CD14-positive monocyte (primary cell): ENCODE results near the gene EVL. TPM values are rescaled to one million over a fixed set of nuclear protein-coding genes. Genes with fewer than 3 reads are reported as not detected.

Experiments
- DNase-seq, 3 donors: peaks; one replicate each; pipeline ENCODE4 v3.0.0-alpha.2; 2011 to 2022
- H2AFZ ChIP-seq: 2 replicates; pipeline ENCODE4 v1.6.0; 2012; ENCODE audit warnings: mild to moderate bottlenecking, low read depth, low read length, inconsistent platforms; ENCODE audit not compliant: insufficient read depth, poor library complexity, severe bottlenecking
- H3K27ac ChIP-seq, 2 donors: 1 replicate in 1 of 2; 2 replicates in 1 of 2; pipeline ENCODE4 v1.5.1; 2012 to 2013; ENCODE audit warnings: low read length in 2 of 2, control low read depth in 1 of 2, inconsistent platforms in 1 of 2, low read depth in 1 of 2, mild to moderate bottlenecking in 1 of 2
- H3K27me3 ChIP-seq, 2 donors: one replicate each; pipeline versions ENCODE4 v1.6.0 to v1.6.1; 2011 to 2013; ENCODE audit warnings: low read length in 2 of 2; ENCODE audit not compliant: control insufficient read depth in 2 of 2, insufficient read depth in 2 of 2
- H3K36me3 ChIP-seq, 2 donors: replicated peaks in 1 of 2; 1 replicate in 1 of 2; 2 replicates in 1 of 2; pipeline versions ENCODE4 v1.5.1 to v1.6.1; 2012 to 2013; ENCODE audit warnings: low read length in 2 of 2, control low read depth in 1 of 2, inconsistent platforms in 1 of 2, mild to moderate bottlenecking in 1 of 2; ENCODE audit not compliant: insufficient read depth in 2 of 2, control insufficient read depth in 1 of 2
- H3K4me1 ChIP-seq, 2 donors: 1 replicate in 1 of 2; 2 replicates in 1 of 2; pipeline versions ENCODE4 v1.5.1 to v1.6.1; 2012 to 2013; ENCODE audit warnings: low read length in 2 of 2, control low read depth in 1 of 2, inconsistent platforms in 1 of 2, mild to moderate bottlenecking in 1 of 2, moderate library complexity in 1 of 2; ENCODE audit not compliant: insufficient read depth in 2 of 2, control insufficient read depth in 1 of 2
- H3K4me2 ChIP-seq: replicated peaks from 2 replicates; pipeline ENCODE3; 2012; ENCODE audit warnings: low read length, moderate library complexity, mild to moderate bottlenecking; ENCODE audit not compliant: poor library complexity, severe bottlenecking; ENCODE audit errors: extremely low read depth
- H3K4me3 ChIP-seq, 3 experiments: fragments of 200-600 bp in 1 of 3; sonication (generic) in 1 of 3; replicated peaks in 1 of 3; 1 replicate in 2 of 3; 2 replicates in 1 of 3; pipeline ENCODE4 v1.5.1; 2011 to 2013; ENCODE audit warnings: low read length in 3 of 3, mild to moderate bottlenecking in 3 of 3, control low read depth in 2 of 3, low read depth in 2 of 3, inconsistent platforms in 1 of 3, moderate library complexity in 1 of 3
- H3K79me2 ChIP-seq: 2 replicates; pipeline ENCODE4 v1.6.0; 2012; ENCODE audit warnings: mild to moderate bottlenecking, control low read depth, inconsistent platforms, low read length, moderate library complexity; ENCODE audit not compliant: insufficient read depth
- H3K9ac ChIP-seq: 2 replicates; pipeline ENCODE4 v1.6.0; 2017; ENCODE audit warnings: low read length, mild to moderate bottlenecking; ENCODE audit not compliant: insufficient read depth, poor library complexity, severe bottlenecking
- H3K9me3 ChIP-seq, 2 donors: replicated peaks in 1 of 2; 1 replicate in 1 of 2; 2 replicates in 1 of 2; pipeline versions ENCODE4 v1.5.1 to v1.6.1; 2012 to 2013; ENCODE audit warnings: low read length in 2 of 2, control low read depth in 1 of 2; ENCODE audit not compliant: control insufficient read depth in 1 of 2, insufficient read depth in 1 of 2
- H4K20me1 ChIP-seq: 2 replicates; pipeline ENCODE4 v1.6.0; 2012; ENCODE audit warnings: mild to moderate bottlenecking, low read length, control low read depth, moderate library complexity; ENCODE audit not compliant: insufficient read depth
- H3K27ac Mint-ChIP-seq, 7 donors: one replicate each; pipeline ENCODE4 v1.8.0; 2020; ENCODE audit warnings: mild to moderate bottlenecking in 7 of 7, mixed read lengths in 7 of 7, moderate library complexity in 6 of 7, inconsistent platforms in 2 of 7
- H3K27me3 Mint-ChIP-seq, 3 donors: one replicate each; pipeline ENCODE4 v1.8.0; 2021 to 2022; ENCODE audit warnings: low read depth in 3 of 3, mild to moderate bottlenecking in 3 of 3, mixed read lengths in 3 of 3, moderate library complexity in 3 of 3, inconsistent platforms in 1 of 3
- H3K36me3 Mint-ChIP-seq, 2 donors: one replicate each; pipeline ENCODE4 v1.8.0; 2020; ENCODE audit warnings: mixed read lengths in 2 of 2, inconsistent platforms in 1 of 2, mild to moderate bottlenecking in 1 of 2
- H3K4me1 Mint-ChIP-seq: one replicate; pipeline ENCODE4 v1.8.0; 2020; ENCODE audit warnings: mild to moderate bottlenecking, mixed read lengths
- H3K4me3 Mint-ChIP-seq, 2 donors: one replicate each; pipeline ENCODE4 v1.8.0; 2020; ENCODE audit warnings: mild to moderate bottlenecking in 2 of 2, mixed read lengths in 2 of 2, moderate library complexity in 1 of 2
- H3K9me3 Mint-ChIP-seq, 7 donors: one replicate each; pipeline ENCODE4 v1.8.0; 2020 to 2022; ENCODE audit warnings: mixed read lengths in 7 of 7, mild to moderate bottlenecking in 6 of 7, moderate library complexity in 6 of 7, inconsistent platforms in 2 of 7
- CTCF ChIP-seq: fragments of 200-600 bp; IDR thresholded peaks from one replicate; pipeline ENCODE4 v1.8.0; 2022; ENCODE audit warnings: antibody characterized with exemption, mild to moderate bottlenecking
- WGBS: methylation state at CpG from one replicate; pipeline ENCODE4 v1.1.5; 2013; ENCODE audit warnings: missing lambda C conversion rate; ENCODE audit not compliant: insufficient coverage; 5-methylcytosine and 5-hydroxymethylcytosine counted together
- intact Hi-C, 2 donors: fragments of 100-400 bp; cut with micrococcal nuclease; formaldehyde crosslinking; loops; one replicate each; pipeline versions ENCODE4 v1.15.0 to v1.15.1; 2023
- polyA plus RNA-seq, 3 donors: library from polyadenylated mRNA; depleted of rRNA in 1 of 3; unstranded in 2 of 3; stranded (reverse) in 1 of 3; fragments of 300-500 nt in 2 of 3; fragments of >200 nt in 1 of 3; fragmentation: Illumina TruSeq in 2 of 3; gene quantifications; 1 replicate in 2 of 3; 2 replicates in 1 of 3; pipeline ENCODE4 v1.2.3, GENCODE V29; 2012 to 2021

EVL gene
- polyA plus RNA-seq, 3 donors: 3.2 to 131 (median 6.7) TPM

DNA sequence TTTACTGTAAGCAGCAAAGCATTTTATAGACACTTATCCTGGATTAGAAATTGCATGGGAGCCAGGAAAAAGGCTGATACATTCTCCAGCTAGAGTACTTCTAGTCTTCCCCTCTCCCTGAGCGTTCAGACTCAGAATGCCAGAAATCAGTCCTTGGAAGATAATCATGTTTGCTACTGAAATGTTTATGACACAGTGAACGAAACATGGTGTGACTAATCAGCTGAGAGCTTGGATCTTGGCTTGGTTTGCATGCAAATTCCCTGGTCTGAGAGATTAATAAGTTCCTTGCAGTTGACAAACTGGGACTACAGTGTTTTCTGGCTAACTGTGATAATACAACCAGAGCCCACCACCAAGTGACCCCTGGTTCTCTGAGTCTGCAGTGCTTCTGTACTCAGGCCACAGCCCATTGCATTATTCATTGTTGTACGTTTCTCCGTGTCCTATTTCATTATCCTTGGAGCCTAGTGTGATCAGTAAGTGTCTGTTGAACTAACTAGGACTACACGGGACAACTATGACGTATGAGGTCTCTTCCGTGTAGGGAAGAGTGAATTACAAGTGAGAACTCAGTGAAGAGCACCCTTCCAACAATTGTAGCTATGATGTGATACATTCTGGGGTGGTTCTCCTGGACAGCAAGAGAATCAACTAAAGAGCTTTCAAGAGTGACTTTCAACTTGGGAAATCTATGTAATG, 34.6 kb upstream of the EVL start:
- H3K9me3 ChIP-seq: no peaks in the 10 kb centered on the region
- intact Hi-C loops: no loop called here
- H4K20me1 ChIP-seq: no peaks in the 10 kb centered on the region
- H3K27me3 Mint-ChIP-seq: peaks cover 0 to 3% (median 1%) of the 10 kb centered on the region in 3 donors
- no peaks in the 10 kb centered on the region for H3K36me3 ChIP-seq
- no peak overlapping the region for H3K4me3 ChIP-seq
- H3K9ac ChIP-seq: no peak overlapping the region
- H3K27me3 ChIP-seq: no peaks in the 10 kb centered on the region
- H3K9me3 Mint-ChIP-seq: no peaks in the 10 kb centered on the region
- H3K79me2 ChIP-seq: no peaks in the 10 kb centered on the region
- WGBS: 100% methylated on average over 4 of the region's 7 CpGs
- no peak overlapping the region for H2AFZ ChIP-seq
- no peak overlapping the region for H3K4me3 Mint-ChIP-seq
- no peak overlapping the region for H3K27ac Mint-ChIP-seq
- TF ChIP-seq CTCF: no peak
- peaks cover 11% of the 10 kb centered on the region for H3K4me1 Mint-ChIP-seq
- H3K36me3 Mint-ChIP-seq: no peaks in the 10 kb centered on the region
- no peak overlapping the region for H3K4me2 ChIP-seq
- H3K4me1 ChIP-seq: peaks cover 9 to 11% of the 10 kb centered on the region in 2 donors
- H3K27ac ChIP-seq: no peak overlapping the region
- DNase-seq: no peak

- peak overlapping the region; percentile 49 for H3K4me2 ChIP-seq
- DNase-seq: peak; percentile 35 to 64 (median 57)
- Mint-ChIP-seq H3K27me3 (peaks cover 0 to 3% (median 1%) of the 10 kb centered on the region in 3 donors), H3K27ac (peak overlapping the region in 5 of 7 donors; percentile 2 to 74 (median 17)), H3K4me3 (peak overlapping the region; percentile 25 to 71), H3K4me1 (peaks cover 11% of the 10 kb centered on the region), H3K36me3 (no peaks in the 10 kb centered on the region), H3K9me3 (no peaks in the 10 kb centered on the region)
- peak overlapping the region; percentile 27 for H3K9ac ChIP-seq
- TF ChIP-seq CTCF: no peak
- no peaks in the 10 kb centered on the region for H3K79me2 ChIP-seq
- H3K27ac ChIP-seq: peak overlapping the region in 1 of 2 donors; percentile 34
- H3K36me3 ChIP-seq: no peaks in the 10 kb centered on the region
- peaks cover 9 to 11% of the 10 kb centered on the region in 2 donors for H3K4me1 ChIP-seq
- intact Hi-C loops: no loop called here
- no peaks in the 10 kb centered on the region for H3K9me3 ChIP-seq
- no peaks in the 10 kb centered on the region for H4K20me1 ChIP-seq
- WGBS: no CpG with 5 or more reads among the region's 7 CpGs
- peak overlapping the region in 2 of 3 experiments; percentile 9 to 55 for H3K4me3 ChIP-seq
- peak overlapping the region; percentile 58 for H2AFZ ChIP-seq
- H3K27me3 ChIP-seq: no peaks in the 10 kb centered on the region
Observed at GRCh38 chr14:100031506-100032281, 33.5 kb upstream of the EVL start.
